ENCODE data around the gene NBPF1.
"Not testable (repeated sequence)": the region's sequence is repeated elsewhere in the genome, so short reads cannot be mapped to it uniquely, and the experiment has no call there.

NBPF1 gene

GRCh38 chr1:16614361-16615252 lies 1.2 kb upstream of the NBPF1 start:
- Histone ChIP-seq H3K79me2 (ENCODE audit: insufficient read depth, low read depth) (no peaks in the 10 kb centered on the region), H2AFZ (ENCODE audit: low read depth) (peak overlapping the region; percentile 86; the same call in 1 of the 2 replicates), H3K4me2 (peak overlapping the region; percentile 86; the same call in 1 of the 2 replicates), H3K27me3 (ENCODE audit: insufficient read depth, low read depth) (peaks cover 14% of the 10 kb centered on the region; the same call in 1 of the 2 replicates), H3K27ac (no peak overlapping the region), H4K20me1 (ENCODE audit: insufficient read depth) (no peaks in the 10 kb centered on the region), H3K4me1 (ENCODE audit: low read depth, poor library complexity, severe bottlenecking) (peaks cover 14% of the 10 kb centered on the region), H3K4me3 (IDR thresholded peaks at IDR 0.05; ENCODE audit: insufficient read depth, low read depth, low read length) (no peak overlapping the region), H3K9ac (no peak overlapping the region), H3K36me3 (ENCODE audit: insufficient read depth) (no peaks in the 10 kb centered on the region)
- no peak for TF ChIP-seq CTCF (conservative IDR thresholded peaks at IDR 0.05; ENCODE audit: low read depth, low read length)

- Histone ChIP-seq H3K79me2 (ENCODE audit: insufficient read depth, low read depth) (no peaks in the 10 kb centered on the region), H3K9ac (peak overlapping the region; percentile 25; the same call in 1 of the 2 replicates), H3K36me3 (ENCODE audit: insufficient read depth) (no peaks in the 10 kb centered on the region), H3K4me1 (ENCODE audit: low read depth, poor library complexity, severe bottlenecking) (peaks cover 14% of the 10 kb centered on the region), H4K20me1 (ENCODE audit: insufficient read depth) (no peaks in the 10 kb centered on the region), H3K27ac (no peak overlapping the region), H3K4me2 (peak overlapping the region; percentile 86), H2AFZ (ENCODE audit: low read depth) (peak overlapping the region; percentile 86), H3K4me3 (IDR thresholded peaks at IDR 0.05; ENCODE audit: insufficient read depth, low read depth, low read length) (peak overlapping the region; percentile 99), H3K27me3 (ENCODE audit: insufficient read depth, low read depth) (peaks cover 14% of the 10 kb centered on the region; the same call in 1 of the 2 replicates)
- no peak for TF ChIP-seq CTCF (conservative IDR thresholded peaks at IDR 0.05; ENCODE audit: low read depth, low read length)
These were observed 812 bp downstream of the NBPF1 start for GRCh38 chr1:16612332-16613172.

GRCh38 chr1:16611981-16612331 lies 1.4 kb downstream of the NBPF1 start:
- not testable (repeated sequence) for H3K9ac ChIP-seq; H3K4me3 ChIP-seq (IDR thresholded peaks at IDR 0.05; ENCODE audit: insufficient read depth, low read depth, low read length); H4K20me1 ChIP-seq (ENCODE audit: insufficient read depth); H2AFZ ChIP-seq (ENCODE audit: low read depth); H3K36me3 ChIP-seq (ENCODE audit: insufficient read depth); H3K79me2 ChIP-seq (ENCODE audit: insufficient read depth, low read depth); H3K27ac ChIP-seq
- peaks cover 14% of the 10 kb centered on the region; the same call in 1 of the 2 replicates for H3K27me3 ChIP-seq (ENCODE audit: insufficient read depth, low read depth)
- H3K4me2 ChIP-seq, result peak overlapping the region; percentile 86; the same call in 1 of the 2 replicates
- peaks cover 20% of the 10 kb centered on the region for H3K4me1 ChIP-seq (ENCODE audit: low read depth, poor library complexity, severe bottlenecking)

GRCh38 chr1:16611164-16611563 lies 2.2 kb downstream of the NBPF1 start:
- not testable (repeated sequence) for H2AFZ ChIP-seq (ENCODE audit: low read depth); H3K79me2 ChIP-seq (ENCODE audit: insufficient read depth, low read depth); H4K20me1 ChIP-seq (ENCODE audit: insufficient read depth); H3K4me3 ChIP-seq (IDR thresholded peaks at IDR 0.05; ENCODE audit: insufficient read depth, low read depth, low read length); H3K36me3 ChIP-seq (ENCODE audit: insufficient read depth); H3K4me2 ChIP-seq; H3K27ac ChIP-seq; H3K9ac ChIP-seq
- Histone ChIP-seq H3K27me3 (ENCODE audit: insufficient read depth, low read depth) (peaks cover 14% of the 10 kb centered on the region; the same call in 1 of the 2 replicates), H3K4me1 (ENCODE audit: low read depth, poor library complexity, severe bottlenecking) (peaks cover 27% of the 10 kb centered on the region)

- not testable (repeated sequence) for H3K4me3 ChIP-seq (IDR thresholded peaks at IDR 0.05; ENCODE audit: insufficient read depth, low read depth, low read length); H3K79me2 ChIP-seq (ENCODE audit: insufficient read depth, low read depth); H3K36me3 ChIP-seq (ENCODE audit: insufficient read depth); H3K27ac ChIP-seq; H3K4me2 ChIP-seq; H2AFZ ChIP-seq (ENCODE audit: low read depth); H4K20me1 ChIP-seq (ENCODE audit: insufficient read depth); H3K9ac ChIP-seq
- peaks cover 14% of the 10 kb centered on the region; the same call in 1 of the 2 replicates for H3K27me3 ChIP-seq (ENCODE audit: insufficient read depth, low read depth)
- peaks cover 30% of the 10 kb centered on the region for H3K4me1 ChIP-seq (ENCODE audit: low read depth, poor library complexity, severe bottlenecking)
These were observed 2.8 kb downstream of the NBPF1 start for GRCh38 chr1:16610553-16610952.

- H3K27ac ChIP-seq; H4K20me1 ChIP-seq (ENCODE audit: insufficient read depth); H2AFZ ChIP-seq (ENCODE audit: low read depth); H3K4me3 ChIP-seq (IDR thresholded peaks at IDR 0.05; ENCODE audit: insufficient read depth, low read depth, low read length); H3K79me2 ChIP-seq (ENCODE audit: insufficient read depth, low read depth); H3K9ac ChIP-seq; H3K36me3 ChIP-seq (ENCODE audit: insufficient read depth); H3K27me3 ChIP-seq (ENCODE audit: insufficient read depth, low read depth); H3K4me2 ChIP-seq: not testable (repeated sequence)
- H3K4me1 ChIP-seq (ENCODE audit: low read depth, poor library complexity, severe bottlenecking), result peaks cover 30% of the 10 kb centered on the region
These were observed 3.6 kb downstream of the NBPF1 start for GRCh38 chr1:16609761-16610160.
